H9 (cell line): ENCODE measurements around the gene OR7C1. TPM values are rescaled to one million over a fixed set of nuclear protein-coding genes. Genes with fewer than 3 reads are reported as not detected.
A peak's percentile ranks its signal among the peaks of the same experiment; 100 is the strongest.

Source experiments
- DNase-seq: peaks from one replicate; pipeline ENCODE4 v3.0.0-alpha.2; 2017
- H2AFZ ChIP-seq: one replicate; pipeline ENCODE4 v1.6.1; 2013; ENCODE audit warnings: mild to moderate bottlenecking, low read length, control low read depth, moderate library complexity
- H2AK5ac ChIP-seq: 2 replicates; pipeline ENCODE4 v1.6.1; 2013; ENCODE audit warnings: low read length, control low read depth, mixed read lengths; ENCODE audit not compliant: insufficient read length
- H2BK120ac ChIP-seq: one replicate; pipeline ENCODE4 v1.6.1; 2013; ENCODE audit warnings: low read depth, mild to moderate bottlenecking, low read length, control low read depth, inconsistent platforms; ENCODE audit not compliant: poor library complexity, severe bottlenecking
- H2BK12ac ChIP-seq: 2 replicates; pipeline ENCODE4 v1.6.1; 2013; ENCODE audit warnings: low read length, control low read depth, mixed read lengths, low read depth; ENCODE audit not compliant: insufficient read length
- H2BK15ac ChIP-seq: 2 replicates; pipeline ENCODE4 v1.6.1; 2013; ENCODE audit warnings: low read depth, low read length, control low read depth
- H2BK20ac ChIP-seq: one replicate; pipeline ENCODE4 v1.6.1; 2013; ENCODE audit warnings: low read depth, mild to moderate bottlenecking, low read length, control low read depth, inconsistent platforms; ENCODE audit not compliant: poor library complexity, severe bottlenecking
- H2BK5ac ChIP-seq: 2 replicates; pipeline ENCODE4 v1.6.1; 2013; ENCODE audit warnings: low read length, control low read depth, mixed read lengths; ENCODE audit not compliant: insufficient read length
- H3K14ac ChIP-seq: 2 replicates; pipeline ENCODE4 v1.6.1; 2013; ENCODE audit warnings: low read length, control low read depth; ENCODE audit not compliant: insufficient read depth
- H3K18ac ChIP-seq: 2 replicates; pipeline ENCODE4 v1.6.1; 2013; ENCODE audit warnings: low read depth, mild to moderate bottlenecking, mixed read lengths, low read length, control low read depth; ENCODE audit not compliant: insufficient read length
- H3K23ac ChIP-seq: 2 replicates; pipeline ENCODE4 v1.6.1; 2013; ENCODE audit warnings: low read length, control low read depth, mixed read lengths, low read depth; ENCODE audit not compliant: insufficient read length
- H3K23me2 ChIP-seq: 2 replicates; pipeline ENCODE4 v1.6.1; 2013; ENCODE audit warnings: low read depth, mild to moderate bottlenecking, mixed read lengths, low read length, control low read depth; ENCODE audit not compliant: insufficient read length, poor library complexity, severe bottlenecking
- H3K27ac ChIP-seq: 2 replicates; pipeline ENCODE4 v1.5.1; 2013; ENCODE audit warnings: low read length, control low read depth, mixed read lengths, low read depth; ENCODE audit not compliant: insufficient read length
- H3K27me3 ChIP-seq: 2 replicates; pipeline ENCODE4 v1.6.1; 2013; ENCODE audit warnings: low read length, control low read depth, inconsistent platforms; ENCODE audit not compliant: insufficient read depth
- H3K4ac ChIP-seq: 2 replicates; pipeline ENCODE4 v1.6.1; 2013; ENCODE audit warnings: low read depth, mild to moderate bottlenecking, control low read depth, inconsistent platforms, low read length, moderate library complexity
- H3K4me1 ChIP-seq: 2 replicates; pipeline ENCODE4 v1.6.1; 2013; ENCODE audit warnings: low read length, control low read depth, inconsistent platforms; ENCODE audit not compliant: insufficient read depth
- H3K4me2 ChIP-seq: 2 replicates; pipeline ENCODE4 v1.6.1; 2013; ENCODE audit warnings: low read length, control low read depth, mixed read lengths; ENCODE audit not compliant: insufficient read length, insufficient read depth
- H3K56ac ChIP-seq: 2 replicates; pipeline ENCODE4 v1.6.1; 2013; ENCODE audit warnings: low read depth, mild to moderate bottlenecking, mixed read lengths, low read length, control low read depth; ENCODE audit not compliant: insufficient read length
- H3K79me1 ChIP-seq: 2 replicates; pipeline ENCODE4 v1.6.1; 2013; ENCODE audit warnings: low read depth, mild to moderate bottlenecking, moderate library complexity, low read length, control low read depth, inconsistent platforms; ENCODE audit not compliant: insufficient read depth, poor library complexity, severe bottlenecking
- H3K79me2 ChIP-seq: 2 replicates; pipeline ENCODE4 v1.6.1; 2013; ENCODE audit warnings: low read length, control low read depth, inconsistent platforms; ENCODE audit not compliant: insufficient read depth
- H3K9ac ChIP-seq: 2 replicates; pipeline ENCODE4 v1.6.1; 2013; ENCODE audit warnings: low read length, control low read depth, mixed read lengths; ENCODE audit not compliant: insufficient read length; ENCODE audit errors: extremely low read depth
- H3K9me3 ChIP-seq: one replicate; pipeline ENCODE4 v1.6.1; 2013; ENCODE audit warnings: low read depth, low read length, inconsistent platforms; ENCODE audit not compliant: control insufficient read depth
- H3T11ph ChIP-seq: one replicate; pipeline ENCODE4 v1.6.1; 2013; ENCODE audit warnings: mild to moderate bottlenecking, low read length, control low read depth, inconsistent platforms
- H4K20me1 ChIP-seq: one replicate; pipeline ENCODE4 v1.6.1; 2013; ENCODE audit not compliant: control insufficient read depth, insufficient read length, insufficient read depth
- H4K5ac ChIP-seq: 2 replicates; pipeline ENCODE4 v1.6.1; 2013; ENCODE audit warnings: low read depth, mild to moderate bottlenecking, mixed read lengths, low read length, control low read depth; ENCODE audit not compliant: insufficient read length
- H4K8ac ChIP-seq: replicated peaks from 2 replicates; pipeline ENCODE4 v1.6.1; 2013; ENCODE audit warnings: low read length, control low read depth, mixed read lengths, low read depth; ENCODE audit not compliant: insufficient read length
- H4K91ac ChIP-seq: 2 replicates; pipeline ENCODE4 v1.6.1; 2013; ENCODE audit warnings: low read depth, mild to moderate bottlenecking, moderate library complexity, mixed read lengths, low read length, control low read depth; ENCODE audit not compliant: insufficient read length
- H3K27ac Mint-ChIP-seq, 3 experiments: 2 replicates in 2 of 3; 3 replicates in 1 of 3; pipeline ENCODE4 v1.8.0; 2020 to 2021; ENCODE audit warnings: mixed read lengths in 3 of 3, mild to moderate bottlenecking in 1 of 3, moderate library complexity in 1 of 3
- H3K27me3 Mint-ChIP-seq: 2 replicates; pipeline ENCODE4 v1.8.0; 2021; ENCODE audit warnings: low read depth, mild to moderate bottlenecking, moderate library complexity, mixed read lengths
- H3K36me3 Mint-ChIP-seq, 3 experiments: 2 replicates in 2 of 3; 3 replicates in 1 of 3; pipeline ENCODE4 v1.8.0; 2020 to 2021; ENCODE audit warnings: low read depth in 3 of 3, mixed read lengths in 3 of 3; ENCODE audit not compliant: insufficient read depth in 1 of 3
- H3K4me1 Mint-ChIP-seq, 2 experiments: 2 replicates each; pipeline ENCODE4 v1.8.0; 2020; ENCODE audit warnings: mixed read lengths in 2 of 2
- H3K4me3 Mint-ChIP-seq, 2 experiments: 2 replicates in 1 of 2; 3 replicates in 1 of 2; pipeline ENCODE4 v1.8.0; 2020 to 2021; ENCODE audit warnings: mild to moderate bottlenecking in 2 of 2, mixed read lengths in 2 of 2, moderate library complexity in 1 of 2
- H3K9me3 Mint-ChIP-seq, 2 experiments: 2 replicates in 1 of 2; 3 replicates in 1 of 2; pipeline ENCODE4 v1.8.0; 2020; ENCODE audit warnings: mild to moderate bottlenecking in 2 of 2, mixed read lengths in 2 of 2, moderate library complexity in 1 of 2
- WGBS: extraction: QIAGEN DNeasy Blood & Tissue Kit; methylation state at CpG from one replicate; pipeline ENCODE4 v1.1.7; 2013; ENCODE audit warnings: missing lambda C conversion rate, low lambda C conversion rate, mixed read lengths; ENCODE audit not compliant: insufficient read length; ENCODE audit errors: extremely low coverage; 5-methylcytosine and 5-hydroxymethylcytosine counted together
- total RNA-seq: library from RNA; stranded (reverse); gene quantifications from 2 replicates; pipeline ENCODE4 v1.2.1, GENCODE V29; 2021
- TF ChIP-seq, protein P1 (sequence below): fragments of 200-600 bp; sonication (generic); conservative IDR thresholded peaks from 3 replicates; pipeline ENCODE4 v1.8.0; 2021; ENCODE audit warnings: antibody characterized with exemption, mild to moderate bottlenecking

The OR7C1 gene
- total RNA-seq, 1 experiment from 2014 or later = not detected

DNA sequence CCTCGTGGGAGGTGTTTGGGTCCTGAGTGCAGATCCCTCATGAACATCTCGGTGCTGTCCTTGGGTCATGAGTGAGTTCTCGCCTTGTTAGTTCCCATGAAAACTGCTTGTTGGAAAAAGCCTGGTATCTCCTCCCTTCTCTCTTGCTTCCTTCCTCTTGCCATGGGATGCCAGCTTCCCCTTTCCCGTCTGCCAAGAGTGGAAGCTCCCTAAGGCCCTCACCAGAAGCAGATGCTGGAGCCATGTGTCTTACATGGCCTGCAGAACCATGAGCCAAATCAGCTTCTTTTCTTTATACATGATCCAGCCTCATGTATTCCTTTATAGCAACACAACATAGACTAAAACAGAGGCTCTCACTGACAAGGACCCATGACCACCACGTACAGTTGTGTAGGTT, 64.8 kb downstream of the OR7C1 start:
- no peak overlapping the region for H2BK5ac ChIP-seq
- WGBS = no CpG with 5 or more reads among the region's 5 CpGs

More for the DNA sequence above, 64.8 kb downstream of the OR7C1 start:
- Histone ChIP-seq H3K14ac (no peak overlapping the region), H2BK120ac (no peak overlapping the region), H4K5ac (no peak overlapping the region), H3T11ph (no peak overlapping the region), H3K27ac (no peak overlapping the region), H2AFZ (no peak overlapping the region), H3K23me2 (no peaks in the 10 kb centered on the region), H3K4me2 (no peak overlapping the region), H3K79me1 (no peaks in the 10 kb centered on the region), H2BK12ac (no peak overlapping the region), H3K56ac (no peak overlapping the region), H2BK20ac (no peak overlapping the region), H3K18ac (no peak overlapping the region), H2AK5ac (no peak overlapping the region), H3K27me3 (no peaks in the 10 kb centered on the region), H3K9ac (no peak overlapping the region), H3K4ac (no peak overlapping the region), H3K23ac (no peak overlapping the region), H4K91ac (no peak overlapping the region), H4K20me1 (no peaks in the 10 kb centered on the region), H4K8ac (no peak overlapping the region), H2BK15ac (no peak overlapping the region), H3K79me2 (no peaks in the 10 kb centered on the region), H3K4me1 (no peaks in the 10 kb centered on the region), H3K9me3 (no peaks in the 10 kb centered on the region)
- Mint-ChIP-seq H3K27me3 (no peaks in the 10 kb centered on the region; the same call in none of the 2 replicates), H3K4me3 (no peak overlapping the region; a peak in 1 of 5 replicates), H3K9me3 (peaks cover 14 to 71% of the 10 kb centered on the region in 2 experiments; a peak in 4 of 5 replicates), H3K36me3 (peaks cover 2 to 10% (median 4%) of the 10 kb centered on the region in 3 experiments; a peak in 6 of 7 replicates), H3K27ac (0 out of 7 replicates have a peak overlapping the region, but pooled peaks of 1 of the 3 experiments have one; percentile 15), H3K4me1 (no peaks in the 10 kb centered on the region; a peak in 1 of 4 replicates)
- DNase-seq = peak; percentile 7
- TF ChIP-seq, protein P1, sequence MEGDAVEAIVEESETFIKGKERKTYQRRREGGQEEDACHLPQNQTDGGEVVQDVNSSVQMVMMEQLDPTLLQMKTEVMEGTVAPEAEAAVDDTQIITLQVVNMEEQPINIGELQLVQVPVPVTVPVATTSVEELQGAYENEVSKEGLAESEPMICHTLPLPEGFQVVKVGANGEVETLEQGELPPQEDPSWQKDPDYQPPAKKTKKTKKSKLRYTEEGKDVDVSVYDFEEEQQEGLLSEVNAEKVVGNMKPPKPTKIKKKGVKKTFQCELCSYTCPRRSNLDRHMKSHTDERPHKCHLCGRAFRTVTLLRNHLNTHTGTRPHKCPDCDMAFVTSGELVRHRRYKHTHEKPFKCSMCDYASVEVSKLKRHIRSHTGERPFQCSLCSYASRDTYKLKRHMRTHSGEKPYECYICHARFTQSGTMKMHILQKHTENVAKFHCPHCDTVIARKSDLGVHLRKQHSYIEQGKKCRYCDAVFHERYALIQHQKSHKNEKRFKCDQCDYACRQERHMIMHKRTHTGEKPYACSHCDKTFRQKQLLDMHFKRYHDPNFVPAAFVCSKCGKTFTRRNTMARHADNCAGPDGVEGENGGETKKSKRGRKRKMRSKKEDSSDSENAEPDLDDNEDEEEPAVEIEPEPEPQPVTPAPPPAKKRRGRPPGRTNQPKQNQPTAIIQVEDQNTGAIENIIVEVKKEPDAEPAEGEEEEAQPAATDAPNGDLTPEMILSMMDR = no peak
